ENCODE results near the gene TMTC1.

- TF ChIP-seq CTCF (IDR thresholded peaks at IDR 0.05; ENCODE audit: poor library complexity) (no peak), EZH2 (IDR thresholded peaks at IDR 0.05; ENCODE audit: borderline replicate concordance) (no peak)
Observed at GRCh38 chr12:29625359-29625953, 158.3 kb downstream of the TMTC1 start.

All from hepatocyte (in vitro differentiated cells).